Immature natural killer cell (primary cell): ENCODE data around the gene OTUD1. TPM values are rescaled to one million over a fixed set of nuclear protein-coding genes. Genes with fewer than 3 reads are reported as not detected.
A peak's percentile ranks its signal among the peaks of the same experiment; 100 is the strongest.

Experiments
- DNase-seq, 3 donors: peaks; one replicate each; pipeline ENCODE4 v3.0.0; 2022; ENCODE audit warnings: mixed read lengths in 1 of 3
- H3K27ac Mint-ChIP-seq, 6 donors: one replicate each; pipeline ENCODE4 v1.8.0; 2020; ENCODE audit warnings: mixed read lengths in 6 of 6, mild to moderate bottlenecking in 5 of 6, inconsistent platforms in 4 of 6, moderate library complexity in 3 of 6
- H3K27me3 Mint-ChIP-seq, 3 donors: one replicate each; pipeline ENCODE4 v1.8.0; 2020 to 2021; ENCODE audit warnings: low read depth in 3 of 3, mild to moderate bottlenecking in 3 of 3, mixed read lengths in 3 of 3, moderate library complexity in 3 of 3, inconsistent platforms in 1 of 3
- H3K36me3 Mint-ChIP-seq, 3 donors: one replicate each; pipeline ENCODE4 v1.8.0; 2020; ENCODE audit warnings: mixed read lengths in 3 of 3, inconsistent platforms in 2 of 3, mild to moderate bottlenecking in 2 of 3
- H3K4me1 Mint-ChIP-seq, 2 donors: one replicate each; pipeline ENCODE4 v1.8.0; 2020; ENCODE audit warnings: inconsistent platforms in 2 of 2, mild to moderate bottlenecking in 2 of 2, mixed read lengths in 2 of 2, moderate library complexity in 1 of 2
- H3K4me3 Mint-ChIP-seq, 5 donors: one replicate each; pipeline ENCODE4 v1.8.0; 2020; ENCODE audit warnings: mild to moderate bottlenecking in 5 of 5, mixed read lengths in 5 of 5, inconsistent platforms in 3 of 5, moderate library complexity in 3 of 5
- H3K9me3 Mint-ChIP-seq, 6 donors: one replicate each; pipeline ENCODE4 v1.8.0; 2020; ENCODE audit warnings: mild to moderate bottlenecking in 6 of 6, mixed read lengths in 6 of 6, inconsistent platforms in 4 of 6, moderate library complexity in 3 of 6
- polyA plus RNA-seq, 3 donors: library from polyadenylated mRNA; unstranded; fragments of 300-500 nt; fragmentation: Illumina TruSeq; gene quantifications; one replicate each; pipeline ENCODE4 v1.2.3, GENCODE V29; 2021

The OTUD1 gene
- polyA plus RNA-seq, 3 donors from 2014 or later, result 3.4 to 4.0 (median 3.9) TPM

DNA sequence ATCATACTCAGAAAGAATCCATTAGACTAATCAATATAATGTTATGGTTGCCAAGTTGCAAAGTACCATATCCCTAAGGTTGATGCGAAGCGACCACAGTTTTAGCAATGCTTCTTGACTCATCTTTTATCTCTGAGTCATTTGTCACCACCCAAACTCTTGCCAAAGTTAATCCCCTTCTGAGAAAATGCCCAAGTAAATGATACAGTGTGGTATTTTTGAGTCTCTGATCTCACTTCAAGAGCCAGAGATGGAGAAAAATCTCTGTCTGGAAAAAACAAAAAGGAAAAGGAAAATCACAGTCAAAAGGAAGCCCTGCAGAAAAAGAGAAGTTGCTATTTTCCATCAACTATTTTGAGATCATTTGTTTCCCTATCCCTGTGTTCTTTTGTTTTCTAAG, 26.7 kb upstream of the OTUD1 start:
- no peak overlapping the region for H3K4me3 Mint-ChIP-seq
- H3K9me3 Mint-ChIP-seq, result no peaks in the 10 kb centered on the region

DNA sequence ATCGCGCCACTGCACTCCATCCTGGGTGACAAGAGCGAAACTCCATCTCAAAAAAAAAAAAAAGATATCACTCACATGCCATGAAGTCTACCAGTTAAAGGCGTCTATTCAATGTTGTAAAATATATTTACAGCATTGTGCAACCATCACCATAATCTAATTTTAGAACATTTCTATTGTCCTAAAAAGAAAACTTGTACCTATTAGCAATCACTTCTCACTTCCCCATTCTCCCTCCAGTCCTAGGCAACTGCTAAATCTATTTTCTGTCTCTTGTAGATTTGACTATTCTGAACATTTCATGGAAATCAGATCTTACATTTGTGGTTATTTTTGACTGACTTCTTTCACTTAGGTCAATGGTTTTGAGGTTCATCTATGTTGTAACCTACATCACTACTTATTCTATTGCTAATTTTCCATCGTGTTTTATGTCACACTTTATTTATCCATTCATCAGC, 25.2 kb upstream of the OTUD1 start:
- Mint-ChIP-seq H3K9me3 (no peaks in the 10 kb centered on the region), H3K4me1 (no peaks in the 10 kb centered on the region), H3K27me3 (peaks cover 1 to 5% (median 4%) of the 10 kb centered on the region in 3 donors), H3K4me3 (no peak overlapping the region), H3K36me3 (no peaks in the 10 kb centered on the region), H3K27ac (no peak overlapping the region)
- no peak for DNase-seq

More for the DNA sequence above, 26.7 kb upstream of the OTUD1 start:
- Mint-ChIP-seq H3K27me3 (peaks cover 1 to 5% (median 4%) of the 10 kb centered on the region in 3 donors), H3K4me1 (no peaks in the 10 kb centered on the region), H3K36me3 (no peaks in the 10 kb centered on the region), H3K27ac (peak overlapping the region in 1 of 6 donors; percentile 51)
- no peak for DNase-seq

DNA sequence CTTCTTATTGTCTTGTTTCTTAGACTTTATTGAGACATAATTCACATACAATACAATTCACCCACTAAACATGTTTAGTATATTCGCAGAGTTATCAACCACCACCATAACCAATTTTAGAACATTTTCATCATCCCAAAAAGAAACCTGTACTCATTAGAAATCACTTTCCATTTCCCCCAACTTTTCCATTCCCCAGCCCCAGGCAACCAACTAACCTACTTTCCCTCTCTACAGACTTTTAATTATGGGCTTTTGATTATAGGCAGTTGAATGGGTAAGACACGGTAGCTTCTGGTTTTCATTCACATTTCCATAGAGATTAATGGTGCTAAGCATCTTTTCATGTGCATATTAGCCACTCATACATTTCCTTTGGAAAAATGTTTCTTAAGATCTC, 24.2 kb upstream of the OTUD1 start:
- no peak overlapping the region for H3K27ac Mint-ChIP-seq
- H3K36me3 Mint-ChIP-seq, result no peaks in the 10 kb centered on the region
- no peak for DNase-seq
- no peaks in the 10 kb centered on the region for H3K4me1 Mint-ChIP-seq
- H3K9me3 Mint-ChIP-seq, result no peaks in the 10 kb centered on the region
- H3K27me3 Mint-ChIP-seq, result peaks cover 1 to 5% (median 4%) of the 10 kb centered on the region in 3 donors
- H3K4me3 Mint-ChIP-seq, result no peak overlapping the region

DNA sequence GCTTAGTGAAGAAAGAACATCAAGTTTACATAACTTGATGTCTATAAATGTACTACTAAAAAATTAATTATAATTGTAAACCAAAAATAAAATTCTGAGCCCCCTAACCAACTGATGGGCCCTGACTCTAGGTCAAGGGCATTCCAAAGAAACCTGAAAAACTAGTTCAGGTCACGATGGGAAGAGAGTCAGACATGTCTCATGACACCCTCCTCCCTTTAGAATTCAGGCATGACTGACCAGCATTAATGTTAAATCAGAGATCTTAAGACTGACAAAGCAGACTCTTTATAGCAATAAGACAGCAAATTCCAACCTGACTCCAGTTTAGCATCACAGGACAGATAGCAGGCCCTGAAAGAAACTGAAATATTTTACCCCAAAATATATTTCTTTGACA, 21.6 kb upstream of the OTUD1 start:
- Mint-ChIP-seq H3K4me3 (no peak overlapping the region), H3K36me3 (no peaks in the 10 kb centered on the region), H3K27me3 (peaks cover 0 to 4% (median 3%) of the 10 kb centered on the region in 3 donors), H3K4me1 (no peaks in the 10 kb centered on the region), H3K9me3 (no peaks in the 10 kb centered on the region), H3K27ac (no peak overlapping the region)
- DNase-seq, result no peak

DNA sequence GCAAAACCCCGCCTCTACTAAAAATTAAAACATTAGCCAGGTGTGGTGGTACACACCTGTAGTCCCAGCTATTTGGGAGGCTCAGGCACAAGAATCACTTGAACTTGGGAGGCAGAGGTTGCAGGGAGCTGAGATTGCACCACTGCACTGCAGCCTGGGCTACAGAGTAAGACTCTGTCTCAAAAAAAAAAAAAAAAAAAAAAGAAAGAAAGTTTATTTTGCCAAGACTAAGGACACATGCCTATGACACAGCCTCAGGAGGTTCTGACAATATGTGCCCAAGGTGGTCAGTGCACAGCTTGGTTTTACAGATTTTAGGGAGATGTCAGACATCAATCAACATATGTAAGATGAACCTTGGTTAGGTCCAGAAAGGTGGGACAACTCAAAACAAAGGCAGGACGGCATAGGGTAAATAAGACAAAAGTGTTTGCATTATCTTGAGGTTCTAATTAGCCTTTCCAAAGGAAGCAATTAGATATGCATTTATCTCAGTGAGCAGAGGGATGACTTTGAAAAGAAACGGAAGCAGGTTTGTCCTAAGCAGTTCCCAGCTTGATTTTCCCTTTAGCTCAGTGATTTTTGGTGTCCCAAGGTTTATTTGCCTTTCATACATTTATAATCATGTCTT, 20.7 kb upstream of the OTUD1 start:
- Mint-ChIP-seq H3K27me3 (peaks cover 0 to 6% (median 3%) of the 10 kb centered on the region in 3 donors), H3K4me3 (no peak overlapping the region), H3K36me3 (no peaks in the 10 kb centered on the region), H3K4me1 (no peaks in the 10 kb centered on the region), H3K27ac (no peak overlapping the region), H3K9me3 (no peaks in the 10 kb centered on the region)
- DNase-seq, result no peak

DNA sequence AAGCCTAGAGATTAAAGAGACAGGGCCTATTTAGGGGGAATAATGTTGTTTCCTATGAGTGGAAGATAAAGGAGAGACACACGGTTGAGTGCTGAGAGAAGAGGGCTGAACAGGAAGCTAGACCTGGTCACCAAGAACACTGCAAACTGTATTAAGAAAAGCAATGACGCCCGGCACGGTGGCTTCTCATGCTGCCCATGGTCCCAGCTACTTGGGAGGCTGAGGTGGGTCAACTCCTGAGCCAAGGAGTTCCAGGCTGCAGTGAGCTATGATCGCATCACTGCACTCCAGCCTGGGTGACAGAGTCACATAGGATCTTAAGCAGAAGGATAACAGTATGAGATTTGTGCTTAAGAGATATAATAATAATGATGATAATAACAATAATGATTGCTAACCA, 19.7 kb upstream of the OTUD1 start:
- no peak overlapping the region for H3K27ac Mint-ChIP-seq
- no peak overlapping the region for H3K4me3 Mint-ChIP-seq
- H3K27me3 Mint-ChIP-seq, result peaks cover 0 to 6% (median 3%) of the 10 kb centered on the region in 3 donors
- no peak for DNase-seq
- no peaks in the 10 kb centered on the region for H3K36me3 Mint-ChIP-seq
- no peaks in the 10 kb centered on the region for H3K4me1 Mint-ChIP-seq
- H3K9me3 Mint-ChIP-seq, result no peaks in the 10 kb centered on the region

DNA sequence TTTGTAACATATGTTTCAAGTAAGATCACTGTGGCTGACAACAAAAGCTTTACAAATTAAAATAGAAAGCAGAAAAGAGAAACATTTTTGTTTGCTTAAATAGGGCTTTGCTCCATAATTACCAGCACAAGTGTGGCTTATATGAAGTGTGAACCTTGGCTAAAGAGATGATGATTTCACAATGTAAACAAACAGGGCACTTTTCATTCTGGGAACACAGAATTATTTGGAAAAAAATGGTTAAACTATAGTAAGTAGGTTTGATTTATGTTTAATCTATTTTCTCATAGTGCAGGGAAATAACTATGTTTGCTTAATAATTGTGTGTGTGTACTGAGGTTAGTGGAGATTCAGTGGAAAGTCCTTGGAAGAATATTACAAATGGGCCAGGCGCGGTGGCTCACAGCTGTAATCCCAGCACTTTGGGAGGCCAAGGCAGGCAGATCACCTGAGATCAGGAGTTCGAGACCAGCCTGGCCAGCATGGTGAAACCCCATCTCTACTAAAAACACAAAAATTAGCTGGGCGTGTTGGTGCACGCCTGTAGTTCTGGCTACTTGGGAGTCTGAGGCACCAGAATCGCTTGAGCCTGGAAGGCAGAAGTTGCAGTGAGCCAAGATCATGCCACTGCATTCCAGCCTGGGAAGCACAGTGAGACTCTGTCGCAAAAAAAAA, 19.1 kb upstream of the OTUD1 start:
- Mint-ChIP-seq H3K27ac (no peak overlapping the region), H3K9me3 (no peaks in the 10 kb centered on the region), H3K27me3 (peaks cover 0 to 5% (median 3%) of the 10 kb centered on the region in 3 donors), H3K4me1 (no peaks in the 10 kb centered on the region), H3K4me3 (no peak overlapping the region), H3K36me3 (no peaks in the 10 kb centered on the region)
- DNase-seq, result no peak

DNA sequence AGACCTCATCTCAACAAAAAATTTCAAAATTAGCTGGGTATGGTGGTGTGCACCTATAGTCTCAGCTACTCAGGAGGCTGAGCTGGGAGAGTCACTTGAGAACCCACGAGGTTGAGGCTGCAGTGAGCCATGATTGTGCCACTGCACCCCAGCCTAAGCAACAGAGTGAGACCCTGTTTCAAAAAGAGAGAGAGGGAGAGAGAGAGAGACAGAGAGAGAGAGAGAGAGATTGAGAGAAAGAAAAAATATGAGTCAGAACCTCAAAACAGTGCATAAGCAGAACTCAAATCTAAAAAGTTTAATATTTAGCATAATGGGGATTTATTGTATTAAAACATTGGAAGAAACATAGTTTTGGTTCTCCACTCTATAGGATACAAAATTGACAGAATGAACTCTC, 17.5 kb upstream of the OTUD1 start:
- H3K36me3 Mint-ChIP-seq, result no peaks in the 10 kb centered on the region
- H3K9me3 Mint-ChIP-seq, result no peaks in the 10 kb centered on the region
- no peak overlapping the region for H3K4me3 Mint-ChIP-seq
- H3K4me1 Mint-ChIP-seq, result no peaks in the 10 kb centered on the region
- DNase-seq, result no peak
- no peak overlapping the region for H3K27ac Mint-ChIP-seq
- peaks cover 0 to 5% (median 4%) of the 10 kb centered on the region in 3 donors for H3K27me3 Mint-ChIP-seq

DNA sequence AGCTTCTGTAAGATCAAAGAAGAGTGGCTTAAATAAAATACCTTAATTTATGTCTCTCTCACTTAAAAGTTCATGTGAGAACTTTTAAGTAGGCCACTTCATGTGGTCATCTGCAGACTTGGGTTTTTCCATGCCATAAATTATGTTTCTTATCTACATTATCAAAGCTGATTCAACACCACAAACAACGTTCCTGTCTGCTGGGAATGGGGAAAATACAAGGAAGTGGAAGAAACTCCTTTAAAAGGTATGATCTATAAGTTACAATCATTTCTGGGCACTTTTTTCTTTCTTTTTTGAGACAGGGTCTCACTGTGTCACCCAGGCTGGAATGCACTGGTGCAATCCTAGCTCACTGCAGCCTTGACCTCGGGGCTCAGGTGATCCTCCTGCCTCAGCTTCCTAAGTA, 16.9 kb upstream of the OTUD1 start:
- H3K4me1 Mint-ChIP-seq, result no peaks in the 10 kb centered on the region
- no peak overlapping the region for H3K4me3 Mint-ChIP-seq
- no peak overlapping the region for H3K27ac Mint-ChIP-seq
- no peaks in the 10 kb centered on the region for H3K36me3 Mint-ChIP-seq
- no peaks in the 10 kb centered on the region for H3K9me3 Mint-ChIP-seq
- peaks cover 0 to 8% (median 4%) of the 10 kb centered on the region in 3 donors for H3K27me3 Mint-ChIP-seq
- DNase-seq, result no peak

DNA sequence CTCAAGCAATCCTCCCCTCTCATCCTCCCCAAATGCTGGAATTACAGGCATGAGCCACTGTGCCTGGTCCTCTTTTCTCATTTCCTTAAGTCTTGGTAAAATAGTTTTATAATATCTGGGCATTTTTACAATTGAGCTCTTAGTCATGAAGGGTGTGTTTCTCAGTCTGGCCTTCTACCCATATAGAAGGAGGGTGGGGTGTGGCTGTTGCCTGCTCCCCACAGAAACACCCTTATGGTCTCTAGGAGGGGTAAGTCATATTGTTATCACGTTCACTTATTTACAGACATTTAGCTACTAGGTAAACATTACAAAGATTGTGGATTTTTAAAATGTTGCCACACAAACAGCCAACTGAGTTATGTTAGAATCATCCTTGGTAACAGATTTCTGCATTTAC, 6.7 kb upstream of the OTUD1 start:
- Mint-ChIP-seq H3K9me3 (no peaks in the 10 kb centered on the region), H3K4me1 (no peaks in the 10 kb centered on the region), H3K27me3 (peaks cover 2 to 14% (median 11%) of the 10 kb centered on the region in 3 donors), H3K27ac (no peak overlapping the region), H3K4me3 (no peak overlapping the region), H3K36me3 (no peaks in the 10 kb centered on the region)
- DNase-seq, result no peak

DNA sequence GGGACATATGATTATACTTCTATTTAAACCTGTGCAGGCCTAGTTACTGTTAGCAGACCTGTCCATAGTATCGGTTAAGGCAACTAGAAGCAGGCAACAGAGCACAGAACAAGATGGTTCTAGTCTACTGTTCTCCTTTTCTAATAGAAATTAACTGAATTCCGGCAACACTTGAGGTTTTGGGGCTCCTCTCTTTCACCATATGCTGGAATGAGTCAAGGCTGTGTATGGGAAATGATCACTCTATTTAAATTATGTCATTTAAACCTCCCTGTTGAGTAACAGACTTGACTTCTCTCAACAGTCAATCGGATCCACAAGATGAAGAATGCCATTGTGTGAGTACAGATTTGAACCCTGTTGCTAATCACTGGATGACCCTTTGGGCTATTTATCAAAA, 6.2 kb upstream of the OTUD1 start:
- DNase-seq, result no peak
- Mint-ChIP-seq H3K4me3 (no peak overlapping the region), H3K27me3 (peaks cover 2 to 14% (median 8%) of the 10 kb centered on the region in 3 donors), H3K9me3 (no peaks in the 10 kb centered on the region), H3K36me3 (no peaks in the 10 kb centered on the region), H3K27ac (no peak overlapping the region), H3K4me1 (peaks cover 0 to under 1% of the 10 kb centered on the region in 2 donors)

DNA sequence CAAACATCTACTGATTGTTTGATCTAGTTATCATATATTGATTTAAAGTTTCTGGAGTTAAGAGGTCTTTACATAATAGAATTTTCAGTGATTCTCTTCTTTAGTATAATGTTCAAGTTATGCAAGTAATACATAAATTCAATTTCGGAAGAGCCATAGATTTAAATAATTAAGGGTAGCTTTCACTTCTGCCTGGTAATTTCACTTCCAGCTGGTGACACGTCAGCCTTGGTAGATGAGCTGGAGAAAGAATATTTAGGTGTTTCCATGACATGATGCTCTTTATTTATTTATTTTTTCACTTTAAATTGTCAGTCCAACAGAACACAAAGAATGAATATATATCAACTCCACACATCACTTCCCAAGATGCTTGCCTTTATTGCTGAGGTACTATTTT, 5.2 kb upstream of the OTUD1 start:
- Mint-ChIP-seq H3K9me3 (no peaks in the 10 kb centered on the region), H3K4me3 (no peak overlapping the region)
- DNase-seq, result no peak

DNA sequence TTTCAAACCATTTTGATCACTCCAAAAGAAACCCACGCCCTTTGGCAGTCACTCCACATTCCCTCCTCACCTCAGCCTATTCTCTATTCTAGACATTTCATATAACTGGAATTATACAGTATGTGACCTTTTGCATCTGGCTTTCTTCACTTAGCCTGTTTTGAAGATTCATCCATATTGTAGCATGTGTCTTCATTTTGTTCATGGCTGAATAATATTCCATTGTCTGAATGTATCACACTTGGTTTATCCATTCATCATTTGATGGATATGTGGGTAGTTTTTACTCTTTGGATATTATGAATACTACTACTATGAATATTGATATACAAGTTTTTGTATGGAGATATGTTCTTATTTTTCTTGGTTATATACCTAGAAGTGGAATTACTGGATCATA, 3.5 kb upstream of the OTUD1 start:
- peak overlapping the region in 1 of 6 donors; percentile 2 for H3K27ac Mint-ChIP-seq
- no peaks in the 10 kb centered on the region for H3K36me3 Mint-ChIP-seq
- H3K4me3 Mint-ChIP-seq, result no peak overlapping the region
- peaks cover 4 to 16% (median 15%) of the 10 kb centered on the region in 3 donors for H3K27me3 Mint-ChIP-seq
- no peaks in the 10 kb centered on the region for H3K9me3 Mint-ChIP-seq
- no peak for DNase-seq
- peaks cover 7 to 11% of the 10 kb centered on the region in 2 donors for H3K4me1 Mint-ChIP-seq

More for the DNA sequence above, 5.2 kb upstream of the OTUD1 start:
- Mint-ChIP-seq H3K4me1 (peaks cover 4 to 8% of the 10 kb centered on the region in 2 donors), H3K27me3 (peaks cover 4 to 18% (median 17%) of the 10 kb centered on the region in 3 donors), H3K27ac (no peak overlapping the region), H3K36me3 (no peaks in the 10 kb centered on the region)

DNA sequence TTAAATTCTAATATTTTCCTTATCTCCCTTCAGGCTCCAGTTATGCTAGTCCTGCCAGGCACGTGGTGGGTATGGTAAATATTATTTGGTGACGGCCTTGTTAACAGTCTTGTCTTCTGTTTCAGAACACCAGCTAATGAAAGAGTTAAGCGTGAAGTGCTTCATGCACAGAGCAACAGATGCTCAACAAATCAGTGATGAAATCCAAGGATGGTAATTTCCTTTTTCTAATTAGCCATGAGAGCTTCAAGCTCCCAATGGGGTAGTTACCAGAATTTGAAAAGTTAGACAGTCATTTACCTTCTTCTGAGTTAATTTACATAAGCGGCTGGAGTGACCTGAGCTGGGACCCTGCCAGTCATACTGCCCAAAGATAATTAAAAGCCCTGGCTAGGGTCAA, 1.9 kb upstream of the OTUD1 start:
- peaks cover 23 to 27% of the 10 kb centered on the region in 2 donors for H3K4me1 Mint-ChIP-seq
- H3K27ac Mint-ChIP-seq, result peak overlapping the region in 5 of 6 donors; percentile 51 to 94 (median 81)
- H3K4me3 Mint-ChIP-seq, result no peak overlapping the region
- H3K36me3 Mint-ChIP-seq, result no peaks in the 10 kb centered on the region
- DNase-seq, result no peak
- no peaks in the 10 kb centered on the region for H3K9me3 Mint-ChIP-seq
- peaks cover 4 to 20% (median 16%) of the 10 kb centered on the region in 3 donors for H3K27me3 Mint-ChIP-seq
